H1 (cell line): ENCODE measurements around the gene CCL28. TPM values are rescaled to one million over a fixed set of nuclear protein-coding genes. Genes with fewer than 3 reads are reported as not detected.

Experiments used
- CTCF ChIA-PET: fragments of 300-600 bp; sonication (Branson Sonifier 250); formaldehyde crosslinking; loops from one replicate; lab custom pipeline; 2021; ENCODE audit not compliant: partially characterized antibody; lab: Charles Lee
- POLR2A ChIA-PET: fragments of 300-600 bp; sonication (Branson Sonifier 250); formaldehyde crosslinking; loops from one replicate; lab custom pipeline; 2021; ENCODE audit warnings: inconsistent platforms; ENCODE audit not compliant: partially characterized antibody; lab: Charles Lee
- DNase-seq, 2 experiments: peaks; one replicate each; pipeline versions ENCODE4 v3.0.0 to v3.0.0-alpha.2; 2010 to 2022; ENCODE audit warnings: low spot score in 2 of 2, low read depth in 1 of 2, mixed read lengths in 1 of 2
- FAIRE-seq: peaks from 2 replicates; lab custom pipeline; 2011; peaks lifted over from hg19 to GRCh38; lab: Jason Lieb, UNC
- H2AFZ ChIP-seq: 2 replicates; pipeline ENCODE4 v1.8.1; 2012; ENCODE audit warnings: low read length, inconsistent platforms
- H2AK5ac ChIP-seq: 2 replicates; pipeline ENCODE4 v1.6.1; 2013; ENCODE audit warnings: low read depth, low read length
- H2BK120ac ChIP-seq: replicated peaks from 2 replicates; pipeline ENCODE3; 2013; ENCODE audit warnings: low read depth, low read length, inconsistent platforms
- H2BK12ac ChIP-seq: 2 replicates; pipeline ENCODE4 v1.6.1; 2013; ENCODE audit warnings: low read depth, low read length
- H2BK15ac ChIP-seq: 2 replicates; pipeline ENCODE4 v1.6.1; 2013; ENCODE audit warnings: low read length
- H2BK20ac ChIP-seq: 2 replicates; pipeline ENCODE4 v1.6.1; 2013; ENCODE audit warnings: low read length
- H2BK5ac ChIP-seq: 2 replicates; pipeline ENCODE4 v1.6.1; 2013; ENCODE audit warnings: low read depth, low read length
- H3K14ac ChIP-seq: 2 replicates; pipeline ENCODE4 v1.6.1; 2013; ENCODE audit warnings: inconsistent platforms; ENCODE audit not compliant: insufficient read length
- H3K18ac ChIP-seq: 2 replicates; pipeline ENCODE4 v1.6.1; 2013; ENCODE audit warnings: low read length; ENCODE audit errors: extremely low read depth
- H3K23ac ChIP-seq: 2 replicates; pipeline ENCODE4 v1.6.1; 2013; ENCODE audit warnings: inconsistent platforms; ENCODE audit not compliant: insufficient read length
- H3K23me2 ChIP-seq: 2 replicates; pipeline ENCODE4 v1.6.1; 2013; ENCODE audit warnings: low read depth, low read length
- H3K27ac ChIP-seq: 2 replicates; pipeline ENCODE4 v1.6.1; 2011; ENCODE audit warnings: low read depth, low read length, inconsistent platforms
- H3K27me3 ChIP-seq, 4 experiments: replicated peaks in 1 of 4; 1 replicate in 1 of 4; 2 replicates in 3 of 4; pipeline versions ENCODE4 v1.6.1 to v1.8.1; 2011 to 2013; ENCODE audit warnings: low read length in 3 of 4, mild to moderate bottlenecking in 3 of 4, inconsistent platforms in 2 of 4, mixed read lengths in 2 of 4, moderate library complexity in 1 of 4; ENCODE audit not compliant: control insufficient read depth in 3 of 4, insufficient read depth in 3 of 4; ENCODE audit errors: extremely low read depth in 1 of 4
- H3K36me3 ChIP-seq, 4 experiments: 2 replicates each; pipeline versions ENCODE4 v1.6.1 to v1.8.1; 2011 to 2013; ENCODE audit warnings: mild to moderate bottlenecking in 4 of 4, low read length in 3 of 4, moderate library complexity in 2 of 4, control low read depth in 1 of 4, inconsistent platforms in 1 of 4; ENCODE audit not compliant: insufficient read depth in 4 of 4, control insufficient read depth in 2 of 4
- H3K4ac ChIP-seq: replicated peaks from 2 replicates; pipeline ENCODE3; 2013; ENCODE audit warnings: low read length, low read depth, mixed read lengths, inconsistent platforms; ENCODE audit not compliant: insufficient read length
- H3K4me1 ChIP-seq, 4 experiments: replicated peaks in 1 of 4; 1 replicate in 1 of 4; 2 replicates in 3 of 4; pipeline versions ENCODE4 v1.6.1 to v1.8.1; 2011 to 2013; ENCODE audit warnings: low read length in 3 of 4, inconsistent platforms in 2 of 4, mixed read lengths in 1 of 4; ENCODE audit not compliant: insufficient read depth in 4 of 4, control insufficient read depth in 3 of 4
- H3K4me2 ChIP-seq, 2 experiments: 2 replicates each; pipeline versions ENCODE4 v1.6.1 to v1.8.1; 2011 to 2013; ENCODE audit warnings: low read depth in 2 of 2, low read length in 2 of 2, control low read depth in 1 of 2, inconsistent platforms in 1 of 2, mild to moderate bottlenecking in 1 of 2; ENCODE audit not compliant: insufficient read depth in 1 of 2
- H3K4me3 ChIP-seq, 4 experiments: fragments of 200-600, 300-600 bp in 1 of 4; sonication (generic), shearing (Covaris generic), sonication (Bioruptor Twin) in 1 of 4; 2 replicates each; pipeline versions ENCODE4 v1.5.1 to v1.8.1; 2011 to 2016; ENCODE audit warnings: low read length in 4 of 4, low read depth in 3 of 4, control low read depth in 2 of 4, inconsistent platforms in 2 of 4, mild to moderate bottlenecking in 2 of 4, mixed read lengths in 1 of 4, moderate library complexity in 1 of 4; ENCODE audit not compliant: insufficient read depth in 2 of 4; ENCODE audit errors: extremely low read depth in 1 of 4
- H3K56ac ChIP-seq: replicated peaks from 2 replicates; pipeline ENCODE3; 2013; ENCODE audit warnings: low read depth, mild to moderate bottlenecking, mixed read lengths, low read length, inconsistent platforms; ENCODE audit not compliant: insufficient read length
- H3K79me1 ChIP-seq: 2 replicates; pipeline ENCODE4 v1.6.1; 2013; ENCODE audit warnings: low read depth, low read length, control low read depth
- H3K79me2 ChIP-seq, 2 experiments: 2 replicates each; pipeline versions ENCODE4 v1.6.1 to v1.8.1; 2012 to 2013; ENCODE audit warnings: low read length in 2 of 2, mild to moderate bottlenecking in 2 of 2, inconsistent platforms in 1 of 2; ENCODE audit not compliant: insufficient read depth in 2 of 2, control insufficient read depth in 1 of 2
- H3K9ac ChIP-seq, 4 experiments: replicated peaks in 1 of 4; 1 replicate in 1 of 4; 2 replicates in 3 of 4; pipeline versions ENCODE4 v1.6.1 to v1.8.1; 2011 to 2013; ENCODE audit warnings: low read depth in 3 of 4, low read length in 3 of 4, control low read depth in 2 of 4, mild to moderate bottlenecking in 2 of 4, moderate library complexity in 2 of 4, inconsistent platforms in 1 of 4; ENCODE audit errors: extremely low read depth in 1 of 4
- H3K9me3 ChIP-seq, 2 experiments: 2 replicates each; pipeline versions ENCODE4 v1.6.1 to v1.8.1; 2012 to 2013; ENCODE audit warnings: mild to moderate bottlenecking in 2 of 2, moderate library complexity in 2 of 2, control low read depth in 1 of 2, inconsistent platforms in 1 of 2, low read depth in 1 of 2, low read length in 1 of 2, mixed read lengths in 1 of 2; ENCODE audit not compliant: insufficient read depth in 2 of 2
- H4K20me1 ChIP-seq, 2 experiments: replicated peaks in 1 of 2; 2 replicates each; pipeline versions ENCODE3 to v1.8.1; 2011 to 2013; ENCODE audit warnings: inconsistent platforms in 2 of 2, low read length in 2 of 2, mild to moderate bottlenecking in 1 of 2; ENCODE audit not compliant: insufficient read depth in 2 of 2, control insufficient read depth in 1 of 2
- H4K5ac ChIP-seq: 2 replicates; pipeline ENCODE4 v1.6.1; 2013; ENCODE audit warnings: low read length, low read depth, mixed read lengths, inconsistent platforms; ENCODE audit not compliant: insufficient read length
- H4K8ac ChIP-seq: 2 replicates; pipeline ENCODE4 v1.8.0; 2013; ENCODE audit warnings: mild to moderate bottlenecking, moderate library complexity, low read length, inconsistent platforms; ENCODE audit not compliant: insufficient read depth; ENCODE audit errors: extremely low read depth
- H4K91ac ChIP-seq: replicated peaks from 2 replicates; pipeline ENCODE3; 2013; ENCODE audit warnings: low read length, mixed read lengths, inconsistent platforms; ENCODE audit not compliant: insufficient read length
- BRCA1 ChIP-seq: IDR thresholded peaks from 2 replicates; pipeline ENCODE4 v1.6.1; 2012; ENCODE audit warnings: low read depth, low read length, improper control_type of control experiment
- CBX8 ChIP-seq: fragments of 300-800, 300-1000 bp; sonication (generic); IDR thresholded peaks from 2 replicates; pipeline ENCODE4 v1.7.1; 2016; ENCODE audit warnings: low read depth, low read length, borderline replicate concordance
- FOSL1 ChIP-seq: IDR thresholded peaks from 2 replicates; pipeline ENCODE4 v1.6.1; 2011; ENCODE audit warnings: mild to moderate bottlenecking, low read depth, low read length, moderate library complexity; ENCODE audit not compliant: insufficient read depth
- GABPA ChIP-seq: IDR thresholded peaks from 2 replicates; pipeline ENCODE4 v1.6.1; 2011; ENCODE audit warnings: mild to moderate bottlenecking, low read length, moderate library complexity, borderline replicate concordance; ENCODE audit not compliant: insufficient read depth
- KDM1A ChIP-seq: fragments of 200-600, 300-600 bp; sonication (generic); IDR thresholded peaks from 2 replicates; pipeline ENCODE4 v1.7.1; 2016; ENCODE audit warnings: mild to moderate bottlenecking, low read length, borderline replicate concordance
- KDM5A ChIP-seq: fragments of 200-600 bp; IDR thresholded peaks from 2 replicates; pipeline ENCODE4 v1.7.1; 2012; ENCODE audit warnings: mild to moderate bottlenecking, low read length, inconsistent platforms, mixed read lengths
- MAFK ChIP-seq: IDR thresholded peaks from 2 replicates; pipeline ENCODE4 v1.6.1; 2012; ENCODE audit warnings: low read depth, mild to moderate bottlenecking, improper control_type of control experiment, low read length
- ZNF274 ChIP-seq: IDR thresholded peaks from 2 replicates; pipeline ENCODE4 v1.7.0; 2012; ENCODE audit warnings: low read length, borderline replicate concordance; ENCODE audit errors: extremely low read depth
- WGBS, 2 experiments: shearing (Covaris generic) in 1 of 2; methylation state at CpG; one replicate each; pipeline versions ENCODE4 v1.1.6 to v1.1.7; 2013 to 2015; ENCODE audit warnings: low lambda C conversion rate in 2 of 2, mixed read lengths in 2 of 2, inconsistent platforms in 1 of 2, low coverage in 1 of 2, missing lambda C conversion rate in 1 of 2; ENCODE audit not compliant: insufficient replicate concordance in 2 of 2, insufficient coverage in 1 of 2, insufficient read length in 1 of 2; ENCODE audit errors: extremely low coverage in 1 of 2, missing lambda C conversion rate in 1 of 2; 5-methylcytosine and 5-hydroxymethylcytosine counted together
- polyA plus RNA-seq, 7 experiments: library from polyadenylated mRNA; depleted of rRNA in 3 of 7; stranded (reverse) in 5 of 7; unstranded in 2 of 7; fragments of >200 nt in 5 of 7; fragments of 200-250 nt in 2 of 7; gene quantifications; 1 replicate in 5 of 7; 2 replicates in 1 of 7; 4 replicates in 1 of 7; pipeline versions ENCODE4 v1.2.1 to v1.2.3, GENCODE V29; 2011 to 2013; ENCODE audit warnings: missing spikeins in 2 of 7, mixed read lengths in 2 of 7
- total RNA-seq: library from RNA; stranded (reverse); fragmentation: NEBNext Ultra II Directional; extraction: Animal tissue kit (Norgen Biotek cat#: 25700); gene quantifications from 2 replicates; pipeline ENCODE4 v1.2.1, GENCODE V29; 2021
- TF ChIP-seq, protein P1 (sequence below): IDR thresholded peaks from 2 replicates; pipeline ENCODE4 v1.6.1; 2011; ENCODE audit warnings: low read depth, mild to moderate bottlenecking, low read length; ENCODE audit not compliant: insufficient read depth
- TF ChIP-seq, protein P2 (sequence below): IDR thresholded peaks from 2 replicates; pipeline ENCODE4 v1.6.1; 2011; ENCODE audit warnings: low read length, improper control_type of control experiment

Gene CCL28
- total and polyA plus RNA-seq, 2 of the 8 experiments (the other 6 are each of a cell fraction or from before 2014, with no cell fraction given): 0.95 TPM; not detected in 1

DNA sequence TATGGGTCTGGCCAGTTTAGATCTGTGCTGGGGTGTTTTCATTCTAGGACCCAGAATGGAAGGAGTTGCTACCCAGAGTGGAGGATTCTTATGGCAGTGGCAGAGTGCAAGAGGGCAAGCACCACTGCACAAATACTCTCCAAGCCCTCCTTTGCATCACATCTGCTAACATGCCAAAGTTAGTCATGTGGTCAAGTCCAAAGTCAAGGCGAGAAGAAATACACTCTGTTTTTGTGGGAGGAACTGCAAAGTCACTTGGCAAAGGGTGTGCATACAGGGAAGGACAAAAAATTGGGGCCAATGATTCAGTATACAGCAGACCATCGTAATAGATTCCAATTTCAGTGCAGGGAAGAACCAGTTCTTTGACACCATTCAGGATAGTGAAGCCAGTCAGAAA lies 55.1 kb downstream of the CCL28 start:
- no peak for FAIRE-seq
- WGBS, 2 experiments: 89% methylated on average over 2 of the region's 2 CpGs; no CpG with 5 or more reads in 1 of the 2 experiments
- H3K79me2 ChIP-seq: no peaks in the 10 kb centered on the region
- no peak overlapping the region for H2BK12ac ChIP-seq
- no peak overlapping the region for H2BK15ac ChIP-seq
- H4K91ac ChIP-seq: no peak overlapping the region
- no peaks in the 10 kb centered on the region for H3K36me3 ChIP-seq
- H3K23ac ChIP-seq: no peak overlapping the region
- H3K4me3 ChIP-seq: no peak overlapping the region
- no peak overlapping the region for H2BK120ac ChIP-seq
- CTCF ChIA-PET: no interaction called here
- H2AK5ac ChIP-seq: no peak overlapping the region
- H3K79me1 ChIP-seq: no peaks in the 10 kb centered on the region
- no peaks in the 10 kb centered on the region for H3K4me1 ChIP-seq
- no peak overlapping the region for H3K9ac ChIP-seq
- POLR2A ChIA-PET: interaction anchor here (0.6 to 1.2 kb wide), 2 partner anchors 8 to 127 kb away, joined by 4 read pairs; partner anchors contain the start of gene TMEM267
- no peaks in the 10 kb centered on the region for H3K23me2 ChIP-seq
- H3K18ac ChIP-seq: no peak overlapping the region
- no peak overlapping the region for H2BK20ac ChIP-seq
- H3K27ac ChIP-seq: no peak overlapping the region
- no peak overlapping the region for H4K8ac ChIP-seq
- no peaks in the 10 kb centered on the region for H4K20me1 ChIP-seq
- no peak overlapping the region for H3K14ac ChIP-seq
- no peak overlapping the region for H2AFZ ChIP-seq
- H4K5ac ChIP-seq: no peak overlapping the region
- no peak overlapping the region for H2BK5ac ChIP-seq
- no peak overlapping the region for H3K4ac ChIP-seq
- H3K56ac ChIP-seq: no peak overlapping the region
- no peak overlapping the region for H3K4me2 ChIP-seq
- 0 out of 4 replicates have a peak, but pooled peaks cover 9 to 12% of the 10 kb centered on the region in 2 experiments for H3K9me3 ChIP-seq
- no peaks in the 10 kb centered on the region for H3K27me3 ChIP-seq
- no peak for DNase-seq
- TF ChIP-seq, protein P1, sequence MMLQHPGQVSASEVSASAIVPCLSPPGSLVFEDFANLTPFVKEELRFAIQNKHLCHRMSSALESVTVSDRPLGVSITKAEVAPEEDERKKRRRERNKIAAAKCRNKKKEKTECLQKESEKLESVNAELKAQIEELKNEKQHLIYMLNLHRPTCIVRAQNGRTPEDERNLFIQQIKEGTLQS: no peak
- TF ChIP-seq ZNF274 (no peak), BRCA1 (no peak), GABPA (no peak), KDM5A (no peak), MAFK (no peak), FOSL1 (no peak), KDM1A (no peak), CBX8 (no peak)
- TF ChIP-seq, protein P2, sequence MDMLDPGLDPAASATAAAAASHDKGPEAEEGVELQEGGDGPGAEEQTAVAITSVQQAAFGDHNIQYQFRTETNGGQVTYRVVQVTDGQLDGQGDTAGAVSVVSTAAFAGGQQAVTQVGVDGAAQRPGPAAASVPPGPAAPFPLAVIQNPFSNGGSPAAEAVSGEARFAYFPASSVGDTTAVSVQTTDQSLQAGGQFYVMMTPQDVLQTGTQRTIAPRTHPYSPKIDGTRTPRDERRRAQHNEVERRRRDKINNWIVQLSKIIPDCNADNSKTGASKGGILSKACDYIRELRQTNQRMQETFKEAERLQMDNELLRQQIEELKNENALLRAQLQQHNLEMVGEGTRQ: no peak
